H1 (cell line): ENCODE results near the gene CHST8. TPM values are rescaled to one million over a fixed set of nuclear protein-coding genes. Genes with fewer than 3 reads are reported as not detected.

Experiments used
- BACH1 ChIP-seq: IDR thresholded peaks from 2 replicates; pipeline ENCODE4 v1.6.1; 2012; ENCODE audit warnings: low read length, improper control_type of control experiment
- CBX8 ChIP-seq: fragments of 300-800, 300-1000 bp; sonication (generic); IDR thresholded peaks from 2 replicates; pipeline ENCODE4 v1.7.1; 2016; ENCODE audit warnings: low read depth, low read length, borderline replicate concordance
- CHD2 ChIP-seq: IDR thresholded peaks from 2 replicates; pipeline ENCODE4 v1.6.1; 2012; ENCODE audit warnings: low read length, improper control_type of control experiment
- CHD7 ChIP-seq: fragments of 300-600 bp; sonication (generic); IDR thresholded peaks from 2 replicates; pipeline ENCODE4 v1.7.1; 2012; ENCODE audit warnings: low read length, moderate library complexity, mild to moderate bottlenecking, inconsistent platforms; ENCODE audit not compliant: insufficient replicate concordance
- CREB1 ChIP-seq: IDR thresholded peaks from 2 replicates; pipeline ENCODE4 v1.6.1; 2012; ENCODE audit warnings: inconsistent platforms
- EP300 ChIP-seq, 2 experiments: IDR thresholded peaks; 1 replicate in 1 of 2; 2 replicates in 1 of 2; pipeline ENCODE4 v1.6.1; 2011 to 2012; ENCODE audit warnings: low read depth in 2 of 2, low read length in 2 of 2, mild to moderate bottlenecking in 2 of 2, borderline replicate concordance in 1 of 2, inconsistent platforms in 1 of 2, moderate library complexity in 1 of 2
- MAX ChIP-seq: IDR thresholded peaks from 2 replicates; pipeline ENCODE4 v1.6.1; 2012; ENCODE audit warnings: inconsistent platforms
- RBBP5 ChIP-seq: IDR thresholded peaks from 2 replicates; pipeline ENCODE4 v1.7.1; 2012; ENCODE audit warnings: low read depth, mild to moderate bottlenecking, inconsistent platforms, low read length, moderate library complexity, borderline replicate concordance
- SIRT6 ChIP-seq: IDR thresholded peaks from one replicate; pipeline ENCODE4 v1.7.1; 2012; ENCODE audit warnings: low read length, inconsistent platforms
- SP2 ChIP-seq: IDR thresholded peaks from 2 replicates; pipeline ENCODE4 v1.6.1; 2012; ENCODE audit warnings: mild to moderate bottlenecking, low read length, inconsistent platforms
- TCF12 ChIP-seq: IDR thresholded peaks from 2 replicates; pipeline ENCODE4 v1.6.1; 2011; ENCODE audit warnings: low read depth, mild to moderate bottlenecking, low read length
- USF2 ChIP-seq: IDR thresholded peaks from 2 replicates; pipeline ENCODE4 v1.6.1; 2011; ENCODE audit warnings: low read length, improper control_type of control experiment
- polyA plus RNA-seq, 7 experiments: library from polyadenylated mRNA; depleted of rRNA in 3 of 7; stranded (reverse) in 5 of 7; unstranded in 2 of 7; fragments of >200 nt in 5 of 7; fragments of 200-250 nt in 2 of 7; gene quantifications; 1 replicate in 5 of 7; 2 replicates in 1 of 7; 4 replicates in 1 of 7; pipeline versions ENCODE4 v1.2.1 to v1.2.3, GENCODE V29; 2011 to 2013; ENCODE audit warnings: missing spikeins in 2 of 7, mixed read lengths in 2 of 7
- total RNA-seq: library from RNA; stranded (reverse); fragmentation: NEBNext Ultra II Directional; extraction: Animal tissue kit (Norgen Biotek cat#: 25700); gene quantifications from 2 replicates; pipeline ENCODE4 v1.2.1, GENCODE V29; 2021

Gene CHST8
- total and polyA plus RNA-seq, 2 of the 8 experiments (the other 6 are each of a cell fraction or from before 2014, with no cell fraction given), result 10.8 to 28.2 TPM

- no peak for TF ChIP-seq CHD7
- no peak for TF ChIP-seq TCF12
- no peak for TF ChIP-seq EP300 (IDR thresholded peaks at IDR 0.05; ENCODE audit: borderline replicate concordance in 1 of 2, low read depth in 2 of 2, low read length in 2 of 2)
- TF ChIP-seq SP2, result no peak
- TF ChIP-seq MAX, result no peak
- TF ChIP-seq SIRT6, result no peak
- TF ChIP-seq CREB1, result no peak
- TF ChIP-seq CHD2, result no peak
- TF ChIP-seq BACH1, result no peak
- TF ChIP-seq RBBP5, result no peak
- TF ChIP-seq CBX8, result no peak
- no peak for TF ChIP-seq USF2
Measured at GRCh38 chr19:33609353-33609752, 12.4 kb upstream of the CHST8 start (continued).
